ENCODE data around the gene MALRD1.
"Not testable (repeated sequence)": the region's sequence is repeated elsewhere in the genome, so short reads cannot be mapped to it uniquely, and the experiment has no call there.

Gene MALRD1

DNA sequence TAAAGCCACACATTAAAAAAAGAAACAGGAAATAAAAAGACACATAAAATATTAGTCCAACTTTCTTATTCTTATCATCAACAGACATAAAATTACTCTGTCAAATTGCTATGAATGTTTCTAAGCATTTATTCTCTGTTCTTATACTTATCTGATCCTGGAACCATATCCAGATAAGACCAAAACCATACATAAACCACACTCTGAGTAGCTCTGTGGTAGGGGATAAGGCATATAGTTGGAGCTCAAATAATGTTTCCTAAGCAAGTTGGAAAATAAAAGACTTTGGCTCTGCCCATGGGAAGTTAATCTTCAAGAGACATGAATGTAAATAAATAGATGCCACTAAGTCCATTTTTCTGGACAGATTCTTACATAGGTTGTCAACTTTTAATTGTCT is 664.6 kb downstream of the MALRD1 start:
- H3K27ac ChIP-seq (ENCODE audit: low read depth, low read length), result no peak overlapping the region
- H3K4me1 ChIP-seq (ENCODE audit: insufficient read depth, low read length), result no peaks in the 10 kb centered on the region
- H3K36me3 ChIP-seq (ENCODE audit: insufficient read depth, low read length), result no peaks in the 10 kb centered on the region
- no peak overlapping the region for H3K4me3 ChIP-seq (ENCODE audit: low read length)
- no peak overlapping the region for H3K9ac ChIP-seq (ENCODE audit: low read depth, low read length)
- no peaks in the 10 kb centered on the region for H3K9me3 ChIP-seq (ENCODE audit: insufficient read depth, low read depth, low read length)
- H3K27me3 ChIP-seq (ENCODE audit: insufficient read depth, low read length), result no peaks in the 10 kb centered on the region

DNA sequence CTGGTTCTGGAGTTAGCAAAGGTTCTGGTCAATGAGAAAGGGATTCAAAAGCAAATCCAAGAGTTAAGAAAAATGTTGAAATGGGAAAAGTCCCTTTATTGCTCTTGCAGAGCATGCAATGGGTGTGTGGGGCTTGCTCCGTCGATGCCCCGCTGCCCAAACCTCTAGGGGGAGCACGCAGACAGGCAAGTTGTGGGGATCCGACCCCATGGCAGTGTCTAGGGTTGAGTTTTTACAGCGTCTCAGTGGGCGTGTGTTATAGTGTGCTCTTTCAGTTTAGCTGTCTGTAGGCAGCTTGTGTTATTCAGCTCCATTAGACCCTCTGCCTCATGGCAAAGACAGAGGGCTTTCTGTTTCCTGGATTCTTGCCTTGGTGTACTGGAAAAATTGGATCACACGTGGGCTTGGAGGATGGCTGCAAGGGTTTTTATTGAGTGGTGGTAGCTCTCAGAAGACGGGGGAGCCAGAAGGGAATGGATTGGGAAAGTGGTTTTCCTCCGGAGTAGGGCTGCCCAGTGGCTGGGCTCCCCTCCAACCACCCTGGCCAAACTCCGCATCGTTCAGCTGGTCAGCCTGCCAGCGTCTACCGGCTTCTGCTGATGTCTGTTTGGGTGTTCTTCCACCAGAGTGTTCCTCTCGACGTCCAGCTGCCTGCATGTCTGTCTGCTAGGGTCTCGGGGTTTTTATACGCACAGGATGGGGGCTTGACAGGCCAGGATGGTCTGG is 665.4 kb downstream of the MALRD1 start:
- Histone ChIP-seq H3K4me3 (ENCODE audit: low read length) (no peak overlapping the region), H3K27ac (ENCODE audit: low read depth, low read length) (no peak overlapping the region), H3K36me3 (ENCODE audit: insufficient read depth, low read length) (no peaks in the 10 kb centered on the region), H3K9ac (ENCODE audit: low read depth, low read length) (no peak overlapping the region), H3K9me3 (ENCODE audit: insufficient read depth, low read depth, low read length) (no peaks in the 10 kb centered on the region), H3K27me3 (ENCODE audit: insufficient read depth, low read length) (no peaks in the 10 kb centered on the region), H3K4me1 (ENCODE audit: insufficient read depth, low read length) (no peaks in the 10 kb centered on the region)
- WGBS, result 87% methylated on average over 18 of the region's 18 CpGs

- WGBS, result 96% methylated on average over 3 of the region's 3 CpGs
- H3K27ac ChIP-seq (ENCODE audit: low read depth, low read length), result no peak overlapping the region
- no peaks in the 10 kb centered on the region for H3K36me3 ChIP-seq (ENCODE audit: insufficient read depth, low read length)
- H3K9me3 ChIP-seq (ENCODE audit: insufficient read depth, low read depth, low read length), result no peaks in the 10 kb centered on the region
- no peaks in the 10 kb centered on the region for H3K27me3 ChIP-seq (ENCODE audit: insufficient read depth, low read length)
- no peak overlapping the region for H3K9ac ChIP-seq (ENCODE audit: low read depth, low read length)
- no peak overlapping the region for H3K4me3 ChIP-seq (ENCODE audit: low read length)
- H3K4me1 ChIP-seq (ENCODE audit: insufficient read depth, low read length), result no peaks in the 10 kb centered on the region
These were observed 670.7 kb downstream of the MALRD1 start for GRCh38 chr10:19719284-19719683.

GRCh38 chr10:19724287-19724686 is 675.7 kb downstream of the MALRD1 start:
- H3K27me3 ChIP-seq (ENCODE audit: insufficient read depth, low read length), result no peaks in the 10 kb centered on the region
- H3K9me3 ChIP-seq (ENCODE audit: insufficient read depth, low read depth, low read length), result no peaks in the 10 kb centered on the region
- no peaks in the 10 kb centered on the region for H3K36me3 ChIP-seq (ENCODE audit: insufficient read depth, low read length)
- no peak overlapping the region for H3K27ac ChIP-seq (ENCODE audit: low read depth, low read length)
- H3K9ac ChIP-seq (ENCODE audit: low read depth, low read length), result no peak overlapping the region
- WGBS, result 86% methylated on average over 1 of the region's 1 CpG
- H3K4me3 ChIP-seq (ENCODE audit: low read length), result no peak overlapping the region
- H3K4me1 ChIP-seq (ENCODE audit: insufficient read depth, low read length), result no peaks in the 10 kb centered on the region

- Histone ChIP-seq H3K27ac (ENCODE audit: low read depth, low read length) (no peak overlapping the region), H3K9me3 (ENCODE audit: insufficient read depth, low read depth, low read length) (no peaks in the 10 kb centered on the region), H3K36me3 (ENCODE audit: insufficient read depth, low read length) (no peaks in the 10 kb centered on the region), H3K4me1 (ENCODE audit: insufficient read depth, low read length) (no peaks in the 10 kb centered on the region), H3K4me3 (ENCODE audit: low read length) (no peak overlapping the region), H3K9ac (ENCODE audit: low read depth, low read length) (no peak overlapping the region), H3K27me3 (ENCODE audit: insufficient read depth, low read length) (no peaks in the 10 kb centered on the region)
- WGBS, result over 99% methylated on average over 2 of the region's 2 CpGs
These were observed 679.8 kb downstream of the MALRD1 start for GRCh38 chr10:19728376-19728775.

DNA sequence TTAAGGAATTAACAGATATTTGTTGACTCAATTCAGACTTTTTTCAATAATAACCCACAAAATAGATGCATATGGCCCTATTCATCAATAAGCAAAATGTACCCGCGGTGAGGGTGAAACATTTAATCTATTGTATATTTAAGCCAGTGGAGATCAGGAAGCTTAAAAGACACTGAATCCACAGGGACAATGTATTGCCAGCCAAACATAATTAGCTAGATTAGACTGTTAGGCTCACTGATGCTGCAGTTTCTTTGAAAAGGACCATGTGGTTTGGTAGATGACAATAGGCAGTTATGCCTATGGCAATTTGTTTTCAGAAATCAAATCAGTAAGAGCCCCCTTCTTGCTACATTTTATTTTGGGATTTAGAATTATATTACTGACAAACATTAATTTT is 680.4 kb downstream of the MALRD1 start:
- Histone ChIP-seq H3K27ac (ENCODE audit: low read depth, low read length) (no peak overlapping the region), H3K9me3 (ENCODE audit: insufficient read depth, low read depth, low read length) (no peaks in the 10 kb centered on the region), H3K36me3 (ENCODE audit: insufficient read depth, low read length) (no peaks in the 10 kb centered on the region), H3K9ac (ENCODE audit: low read depth, low read length) (no peak overlapping the region), H3K4me1 (ENCODE audit: insufficient read depth, low read length) (no peaks in the 10 kb centered on the region), H3K27me3 (ENCODE audit: insufficient read depth, low read length) (no peaks in the 10 kb centered on the region), H3K4me3 (ENCODE audit: low read length) (no peak overlapping the region)
- WGBS, result 100% methylated on average over 1 of the region's 2 CpGs

DNA sequence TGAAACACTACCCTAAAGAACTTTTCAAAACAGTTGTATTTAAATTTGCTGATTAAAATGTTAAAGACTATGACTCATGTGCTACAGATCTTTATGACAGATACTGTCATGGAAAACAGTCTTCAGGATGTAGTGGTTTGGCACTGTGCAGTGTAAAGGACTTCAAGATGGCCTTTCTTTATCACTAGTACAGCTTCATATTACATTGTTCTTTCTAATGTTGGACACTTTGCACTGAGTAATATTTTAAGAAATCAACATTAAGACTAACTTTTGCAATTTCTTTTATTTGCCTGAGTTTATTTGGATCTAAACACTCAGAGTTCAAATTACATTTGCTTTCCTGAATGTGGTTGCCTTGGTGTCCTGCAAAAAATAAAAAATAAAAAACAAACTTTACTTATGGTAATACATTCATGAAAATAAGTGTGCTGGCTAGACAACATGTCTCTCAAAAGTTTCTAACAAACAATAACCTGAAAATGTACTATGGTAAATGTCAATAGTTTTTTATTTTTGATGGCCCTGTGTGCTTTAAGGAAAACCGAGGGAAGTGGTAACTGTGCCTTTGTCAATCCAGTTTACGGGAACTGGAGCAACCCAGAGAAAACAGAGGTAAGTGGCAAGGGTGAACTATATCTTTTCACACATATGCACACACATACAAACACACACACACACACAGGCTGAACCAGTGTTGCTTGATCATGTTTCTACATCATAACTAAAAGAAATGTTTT is 681.7 kb downstream of the MALRD1 start:
- Histone ChIP-seq H3K36me3 (ENCODE audit: insufficient read depth, low read length) (no peaks in the 10 kb centered on the region), H3K4me1 (ENCODE audit: insufficient read depth, low read length) (no peaks in the 10 kb centered on the region), H3K27ac (ENCODE audit: low read depth, low read length) (no peak overlapping the region), H3K4me3 (ENCODE audit: low read length) (no peak overlapping the region), H3K9me3 (ENCODE audit: insufficient read depth, low read depth, low read length) (no peaks in the 10 kb centered on the region), H3K27me3 (ENCODE audit: insufficient read depth, low read length) (no peaks in the 10 kb centered on the region), H3K9ac (ENCODE audit: low read depth, low read length) (no peak overlapping the region)
- WGBS, result 96% methylated on average over 2 of the region's 2 CpGs

DNA sequence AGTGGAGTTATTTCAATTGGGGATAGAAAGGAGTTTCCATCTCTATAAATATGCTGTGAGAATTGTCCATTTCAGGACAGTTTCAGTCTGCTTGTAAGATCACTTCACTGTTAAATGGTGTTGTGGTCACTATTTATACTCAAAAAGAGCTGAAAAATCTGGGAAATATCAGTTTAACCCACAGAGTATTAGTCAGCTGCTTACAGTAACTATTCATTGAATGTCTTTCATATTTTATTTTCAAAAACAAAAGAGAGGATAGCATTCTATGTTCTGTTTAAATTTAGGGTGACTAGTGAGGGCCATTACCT is 682.3 kb downstream of the MALRD1 start:
- no peak overlapping the region for H3K4me3 ChIP-seq (ENCODE audit: low read length)
- no peaks in the 10 kb centered on the region for H3K9me3 ChIP-seq (ENCODE audit: insufficient read depth, low read depth, low read length)
- no peaks in the 10 kb centered on the region for H3K4me1 ChIP-seq (ENCODE audit: insufficient read depth, low read length)
- no peak overlapping the region for H3K9ac ChIP-seq (ENCODE audit: low read depth, low read length)
- no peaks in the 10 kb centered on the region for H3K36me3 ChIP-seq (ENCODE audit: insufficient read depth, low read length)
- no peaks in the 10 kb centered on the region for H3K27me3 ChIP-seq (ENCODE audit: insufficient read depth, low read length)
- H3K27ac ChIP-seq (ENCODE audit: low read depth, low read length), result no peak overlapping the region

DNA sequence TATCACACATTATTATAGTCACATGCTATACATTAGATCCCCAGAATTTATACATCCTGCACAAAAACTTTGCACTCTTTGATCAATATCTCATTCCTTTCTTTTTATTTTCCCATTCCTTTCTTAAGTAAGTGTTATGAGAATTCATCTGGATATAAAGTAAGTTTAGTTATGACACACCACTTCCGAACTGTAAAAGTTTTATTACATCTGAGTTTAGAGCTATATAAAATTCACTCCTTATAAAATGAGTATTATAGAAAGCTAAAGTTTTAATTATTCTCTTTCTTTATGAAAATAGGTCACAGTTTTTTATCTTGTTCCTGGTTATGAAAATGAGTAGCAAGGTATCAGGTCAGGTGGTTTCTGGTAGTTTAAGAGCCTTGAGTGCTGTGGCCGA is 683.0 kb downstream of the MALRD1 start:
- H3K9ac ChIP-seq (ENCODE audit: low read depth, low read length), result no peak overlapping the region
- no peak overlapping the region for H3K27ac ChIP-seq (ENCODE audit: low read depth, low read length)
- no peaks in the 10 kb centered on the region for H3K36me3 ChIP-seq (ENCODE audit: insufficient read depth, low read length)
- no peaks in the 10 kb centered on the region for H3K27me3 ChIP-seq (ENCODE audit: insufficient read depth, low read length)
- no peaks in the 10 kb centered on the region for H3K9me3 ChIP-seq (ENCODE audit: insufficient read depth, low read depth, low read length)
- 100% methylated on average over 1 of the region's 2 CpGs for WGBS
- H3K4me3 ChIP-seq (ENCODE audit: low read length), result no peak overlapping the region
- no peaks in the 10 kb centered on the region for H3K4me1 ChIP-seq (ENCODE audit: insufficient read depth, low read length)

- no peaks in the 10 kb centered on the region for H3K27me3 ChIP-seq (ENCODE audit: insufficient read depth, low read length)
- no peaks in the 10 kb centered on the region for H3K36me3 ChIP-seq (ENCODE audit: insufficient read depth, low read length)
- no peaks in the 10 kb centered on the region for H3K9me3 ChIP-seq (ENCODE audit: insufficient read depth, low read depth, low read length)
- no peak overlapping the region for H3K4me3 ChIP-seq (ENCODE audit: low read length)
- no peaks in the 10 kb centered on the region for H3K4me1 ChIP-seq (ENCODE audit: insufficient read depth, low read length)
- 90% methylated on average over 1 of the region's 1 CpG for WGBS
- H3K9ac ChIP-seq (ENCODE audit: low read depth, low read length), result no peak overlapping the region
- H3K27ac ChIP-seq (ENCODE audit: low read depth, low read length), result no peak overlapping the region
These were observed 689.8 kb downstream of the MALRD1 start for GRCh38 chr10:19738440-19738839.

- not testable (repeated sequence) for H3K36me3 ChIP-seq (ENCODE audit: insufficient read depth, low read length); H3K9ac ChIP-seq (ENCODE audit: low read depth, low read length); H3K4me3 ChIP-seq (ENCODE audit: low read length); H3K27me3 ChIP-seq (ENCODE audit: insufficient read depth, low read length); H3K4me1 ChIP-seq (ENCODE audit: insufficient read depth, low read length); H3K9me3 ChIP-seq (ENCODE audit: insufficient read depth, low read depth, low read length); H3K27ac ChIP-seq (ENCODE audit: low read depth, low read length)
- WGBS, result 94% methylated on average over 7 of the region's 7 CpGs
These were observed 690.6 kb downstream of the MALRD1 start for GRCh38 chr10:19739232-19739631.

DNA sequence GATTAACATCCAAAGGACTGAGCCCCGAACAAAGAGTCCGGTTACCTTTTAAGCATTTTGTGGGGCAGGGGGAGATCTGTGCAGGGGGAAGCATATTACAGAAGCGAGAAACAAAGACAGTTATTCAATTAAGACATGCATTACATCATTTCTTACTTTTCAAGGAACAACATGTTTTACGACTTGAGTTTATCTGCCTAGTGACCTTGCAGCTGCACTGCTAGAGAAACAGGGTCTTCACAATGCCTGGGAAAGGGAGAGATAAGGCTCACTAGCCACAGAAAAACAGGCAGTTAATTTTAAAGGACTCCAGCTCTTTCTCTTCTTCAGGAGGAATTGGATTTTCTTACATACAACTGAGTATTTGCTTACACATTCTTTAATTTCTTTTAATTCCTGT is 693.5 kb downstream of the MALRD1 start:
- not testable (repeated sequence) for H3K9me3 ChIP-seq (ENCODE audit: insufficient read depth, low read depth, low read length); H3K4me1 ChIP-seq (ENCODE audit: insufficient read depth, low read length); H3K27ac ChIP-seq (ENCODE audit: low read depth, low read length); H3K9ac ChIP-seq (ENCODE audit: low read depth, low read length); H3K27me3 ChIP-seq (ENCODE audit: insufficient read depth, low read length); H3K36me3 ChIP-seq (ENCODE audit: insufficient read depth, low read length); H3K4me3 ChIP-seq (ENCODE audit: low read length)
- WGBS, result 99% methylated on average over 4 of the region's 4 CpGs
